Occipital lobe (tissue), 2 donors: Measurements from ENCODE around the gene PCDHGA1. TPM values are rescaled to one million over a fixed set of nuclear protein-coding genes. Genes with fewer than 3 reads are reported as not detected.

ENCODE experiments used
- DNase-seq: peaks from one replicate; lab custom pipeline; 2025; lab: John Stamatoyannopoulos, UW
- total RNA-seq: library from RNA; depleted of rRNA; stranded (reverse); fragments of >200 nt; gene quantifications from one replicate; pipeline ENCODE4 v1.2.3, GENCODE V29; 2014

Gene PCDHGA1
- total RNA-seq, 1 donor from 2014 or later: 4.8 TPM

DNA sequence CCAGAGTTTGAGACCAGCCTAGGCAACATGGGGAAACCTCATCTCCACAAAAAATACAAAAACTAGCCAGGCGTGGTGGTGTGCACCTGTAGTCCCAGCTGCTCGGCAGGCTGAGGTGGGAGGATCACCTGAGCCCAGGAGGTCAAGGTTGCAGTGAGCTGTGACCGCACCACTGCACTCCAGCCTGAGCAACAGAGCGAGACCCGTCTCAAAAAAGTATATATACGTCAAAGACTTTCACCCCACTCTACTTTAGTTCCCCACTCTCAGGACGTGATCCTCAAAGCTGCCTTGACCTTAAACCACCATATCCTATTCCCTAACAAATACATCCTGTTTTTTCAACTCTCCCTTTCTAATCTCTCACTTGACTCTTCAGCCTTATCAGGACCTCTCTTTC lies 199.6 kb downstream of the PCDHGA1 start:
- DNase-seq: no peak

DNA sequence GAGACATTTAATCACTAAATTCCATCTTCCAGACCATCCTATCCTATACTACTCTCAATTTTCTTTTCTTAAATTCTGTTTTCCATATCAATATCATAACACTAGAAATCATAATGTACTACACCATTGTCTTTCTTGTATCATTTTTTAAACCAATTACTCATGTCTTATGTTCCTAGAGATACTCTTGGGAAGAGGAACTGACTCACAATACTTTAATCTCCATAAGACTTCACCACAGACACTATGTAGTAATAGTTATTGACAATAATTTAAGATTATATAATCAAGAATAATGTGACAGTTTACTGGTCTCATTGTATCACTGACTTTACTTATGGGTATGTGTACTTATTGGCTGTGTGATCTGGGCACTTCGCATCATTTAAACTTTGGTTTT lies 202.4 kb downstream of the PCDHGA1 start:
- DNase-seq: no peak

DNA sequence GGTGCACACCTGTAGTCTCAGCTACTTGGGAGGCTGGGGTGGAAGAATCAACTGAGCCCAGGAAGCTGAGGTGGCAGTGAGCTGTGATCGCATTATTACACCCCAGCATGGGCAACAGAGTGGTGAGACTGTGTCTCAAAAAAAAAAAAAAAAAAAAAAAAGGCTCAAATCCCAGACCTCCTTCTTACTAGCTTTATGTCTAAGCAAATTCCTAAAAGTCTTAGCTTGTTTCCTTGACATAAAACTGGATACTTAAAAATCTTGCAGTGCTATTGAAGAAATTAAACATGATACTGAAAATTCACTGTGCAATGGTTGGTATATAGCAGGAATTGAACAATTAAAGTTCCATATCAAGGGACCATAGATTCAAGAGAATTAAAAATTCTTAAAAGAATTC lies 203.6 kb downstream of the PCDHGA1 start:
- DNase-seq: no peak

DNA sequence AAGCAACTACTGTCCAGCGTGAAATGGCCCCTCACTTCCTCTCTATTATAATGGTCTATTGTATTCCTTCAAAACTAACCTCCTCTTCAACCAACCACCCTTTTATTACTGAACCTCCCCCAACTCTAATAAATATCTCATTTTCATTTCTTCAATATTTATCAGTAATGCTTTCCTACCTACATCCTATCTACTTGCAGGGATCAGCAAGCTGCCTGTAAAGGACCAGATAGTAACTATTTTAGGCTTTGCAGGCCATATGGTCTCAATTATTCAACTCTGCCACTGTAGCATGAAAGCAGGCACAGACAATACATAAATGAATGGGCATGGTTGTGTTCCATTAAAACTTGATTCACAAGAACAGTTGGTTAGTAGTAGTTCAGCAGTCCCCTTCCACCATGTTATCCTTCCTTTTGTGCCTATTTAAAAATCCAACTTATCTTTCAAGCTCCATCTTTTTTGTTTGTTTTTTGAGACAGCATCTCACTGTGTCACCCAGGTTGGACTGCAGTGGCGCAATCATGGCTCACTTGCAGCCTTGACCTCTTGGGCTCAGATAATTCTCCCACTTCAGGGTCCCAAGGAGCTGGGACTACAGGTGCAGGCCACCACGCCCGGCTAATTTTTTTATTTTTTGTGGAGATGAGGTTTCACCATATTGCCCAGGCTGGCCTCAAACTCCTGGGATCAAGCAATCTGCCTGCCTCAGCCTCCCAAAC lies 204.3 kb downstream of the PCDHGA1 start:
- no peak for DNase-seq

DNA sequence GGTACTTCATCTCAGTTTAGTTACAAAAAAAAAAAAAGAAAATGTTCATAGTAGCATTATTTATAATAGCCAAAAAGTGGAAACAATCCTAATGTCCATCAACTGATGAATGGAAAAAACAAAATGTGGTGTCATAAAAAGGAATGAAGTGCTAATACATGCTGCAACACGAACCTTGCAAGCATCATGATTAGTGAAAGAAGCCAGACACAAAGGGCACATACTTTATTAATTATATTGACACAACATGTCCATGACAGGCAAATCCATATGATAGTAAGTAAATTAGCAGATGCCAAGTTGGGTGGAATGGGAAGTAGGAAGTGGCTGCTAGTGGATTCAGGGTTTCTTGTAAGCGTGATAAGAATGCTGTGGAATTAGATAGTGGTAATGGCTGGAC lies 212.7 kb downstream of the PCDHGA1 start:
- DNase-seq: no peak

DNA sequence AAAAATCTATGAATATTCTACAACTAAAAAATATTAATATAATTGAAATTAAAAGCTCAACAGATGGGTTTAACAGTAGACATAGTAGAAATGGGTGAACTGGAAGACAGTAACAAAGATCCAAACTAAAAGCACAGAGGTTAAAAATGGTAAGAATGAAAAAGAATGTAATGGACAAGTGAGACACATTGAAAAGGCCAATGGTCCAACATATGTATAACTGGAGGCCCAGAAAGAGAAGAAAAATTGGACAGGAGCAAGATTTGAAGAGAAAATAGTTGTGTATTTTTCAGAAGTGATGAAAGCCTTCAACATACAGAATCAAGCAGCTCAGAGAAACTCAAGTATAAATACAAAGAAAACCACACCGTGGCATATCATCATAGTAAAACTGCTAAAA lies 217.2 kb downstream of the PCDHGA1 start:
- DNase-seq: no peak

DNA sequence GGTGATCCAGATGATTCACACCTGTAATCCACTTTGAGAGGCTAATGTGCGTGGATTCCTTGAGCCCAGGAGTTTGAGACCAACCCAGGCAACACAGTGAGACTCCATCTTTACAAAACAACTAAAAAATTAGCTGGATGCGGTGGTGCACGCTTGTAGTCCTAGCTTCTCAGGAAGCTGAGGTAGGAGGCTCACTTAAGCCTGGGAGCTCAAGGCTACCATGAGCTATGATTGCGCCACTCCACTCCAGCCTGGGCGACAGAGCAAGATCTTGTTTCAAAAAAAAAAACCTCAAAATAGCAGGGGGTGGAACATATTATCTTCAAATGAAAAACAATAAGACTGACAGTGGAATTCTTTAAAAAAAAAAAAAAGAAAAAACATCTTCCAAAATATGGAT lies 217.6 kb downstream of the PCDHGA1 start:
- DNase-seq: no peak

DNA sequence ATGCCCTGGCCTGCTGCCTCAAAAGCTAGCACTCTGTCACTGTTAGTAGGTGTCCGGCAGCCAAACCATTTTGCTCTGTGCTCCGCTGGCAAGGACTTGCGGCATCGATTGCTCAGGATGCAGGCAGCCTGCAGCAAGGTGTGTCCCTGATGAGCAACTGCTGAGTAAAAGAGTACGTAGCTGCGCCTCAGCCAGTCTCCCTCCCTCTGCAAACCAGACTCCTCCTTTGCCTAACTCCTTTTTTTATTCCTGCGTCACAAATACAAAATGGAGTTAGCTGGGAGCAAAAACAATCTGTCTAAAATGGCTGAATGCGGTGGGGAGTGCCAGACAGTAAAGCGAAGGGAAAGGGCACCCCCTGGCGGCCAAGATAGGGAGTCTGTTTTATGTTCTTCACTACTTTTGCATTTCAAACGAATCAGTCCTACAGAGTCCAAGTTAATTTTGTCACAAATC lies 227.4 kb downstream of the PCDHGA1 start:
- DNase-seq: peak; percentile 88

DNA sequence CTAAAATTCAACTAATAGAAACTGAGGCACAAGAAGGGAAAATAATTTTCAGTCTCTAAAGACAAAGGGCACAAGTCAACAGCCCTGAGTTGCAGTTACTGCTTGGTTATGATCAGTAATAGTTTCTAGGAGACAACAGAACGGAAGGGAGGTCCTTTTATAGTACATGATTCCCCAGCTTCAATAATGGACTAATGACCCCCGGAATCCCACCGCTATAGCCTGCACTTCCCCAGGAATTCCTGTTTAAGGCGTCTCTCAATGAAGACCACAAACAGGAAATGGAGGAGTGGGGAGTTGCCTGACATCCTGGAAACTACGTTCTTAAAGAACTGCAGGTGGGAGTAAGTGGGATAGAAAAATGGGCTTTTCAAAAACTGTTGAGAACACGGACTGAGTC lies 227.8 kb downstream of the PCDHGA1 start:
- DNase-seq: no peak

DNA sequence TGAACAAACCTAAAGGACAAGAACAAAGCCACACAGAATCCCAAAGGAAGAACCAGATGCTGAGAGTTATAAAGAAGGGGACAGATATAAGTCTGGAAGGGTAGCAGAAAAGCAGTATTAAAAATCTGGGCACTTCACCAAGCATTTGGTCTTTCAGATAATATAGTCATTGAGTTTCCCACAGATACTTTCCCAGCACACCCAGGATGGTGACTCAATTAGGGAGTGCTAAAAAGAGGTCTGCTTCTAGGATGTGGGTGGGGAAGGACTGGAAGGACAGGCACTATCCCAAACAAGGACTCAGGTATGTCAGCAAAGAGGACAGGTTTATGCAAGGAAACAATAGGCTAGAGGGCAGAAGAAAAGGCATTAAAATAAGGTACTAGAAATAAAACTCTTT lies 229.1 kb downstream of the PCDHGA1 start:
- DNase-seq: peak; percentile 8

DNA sequence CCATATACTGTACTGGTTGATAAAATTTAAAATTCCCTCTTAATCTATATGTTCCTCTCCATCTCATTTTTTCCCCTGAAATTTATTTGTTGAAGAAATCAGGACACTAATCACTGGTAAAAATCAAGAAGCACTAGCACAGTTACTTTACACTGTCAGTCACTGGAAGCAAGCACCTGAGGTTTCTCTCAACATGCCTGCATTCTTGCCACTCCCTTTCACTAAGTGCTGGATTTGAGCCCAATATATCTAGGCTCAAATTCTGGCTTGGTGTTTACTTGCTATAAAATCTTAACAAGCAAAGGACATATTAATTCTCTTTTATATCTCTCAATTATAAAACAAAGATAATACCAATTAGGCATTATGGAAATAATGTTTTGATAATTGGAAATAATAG lies 229.8 kb downstream of the PCDHGA1 start:
- DNase-seq: no peak

DNA sequence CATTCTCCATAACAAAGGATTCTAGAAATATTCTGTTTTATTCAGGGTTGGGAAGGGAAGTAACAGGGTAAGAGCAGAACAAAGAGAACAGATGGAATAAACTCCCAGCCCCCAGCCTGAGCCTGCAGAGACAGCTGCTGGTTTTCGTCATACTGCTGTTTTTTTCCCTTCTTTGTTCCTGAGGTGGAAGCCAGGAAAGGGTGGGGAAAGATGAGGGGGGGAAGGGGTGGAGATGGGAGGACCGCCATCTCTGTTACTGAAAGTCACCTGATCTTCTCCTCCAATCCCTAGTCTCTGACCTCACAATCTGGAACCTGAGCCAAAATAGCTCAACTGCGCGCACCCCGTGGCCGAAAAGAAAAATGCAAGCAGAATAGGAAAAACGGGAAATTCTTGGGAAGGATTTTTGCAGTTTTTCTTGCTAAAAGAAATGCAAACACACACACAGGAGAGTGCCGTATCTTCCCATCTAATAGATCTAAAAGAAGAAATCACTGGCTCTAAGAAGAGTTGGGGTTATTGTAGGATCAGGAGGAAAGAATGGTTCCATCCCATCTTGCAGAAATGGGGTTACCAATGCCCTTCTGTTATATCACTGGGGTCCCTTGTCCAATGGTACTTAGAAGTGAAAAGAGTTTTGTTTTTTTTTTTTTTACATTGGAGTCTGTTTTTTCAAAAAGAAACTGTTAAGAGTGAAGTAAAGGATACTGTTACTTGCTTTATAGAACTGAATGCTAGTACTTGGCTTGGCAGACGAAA lies 230.6 kb downstream of the PCDHGA1 start:
- peak; percentile 77 for DNase-seq

Other genes starting within 250 kb of the PCDHGA1 start
- 14.2 TPM for gene PCDHB2, start 235.9 kb upstream of the PCDHGA1 start, total RNA-seq
- 10.3 TPM for gene PCDHB3, start 230.0 kb upstream of the PCDHGA1 start, total RNA-seq
- 4.7 TPM for gene PCDHB4, start 208.7 kb upstream of the PCDHGA1 start, total RNA-seq
- 9.7 TPM for gene PCDHB5, start 195.3 kb upstream of the PCDHGA1 start, total RNA-seq
- 3.1 TPM for gene PCDHB6, start 180.5 kb upstream of the PCDHGA1 start, total RNA-seq
- gene PCDHB7, start 157.9 kb upstream of the PCDHGA1 start, total RNA-seq: 13.4 TPM
- 8.6 TPM for gene PCDHB8, start 152.7 kb upstream of the PCDHGA1 start, total RNA-seq
- 4.5 TPM for gene PCDHB16, start 148.1 kb upstream of the PCDHGA1 start, total RNA-seq
- 6.1 TPM for gene PCDHB9, start 143.4 kb upstream of the PCDHGA1 start, total RNA-seq
- gene PCDHB10, start 138.2 kb upstream of the PCDHGA1 start, total RNA-seq: 13.1 TPM
- 10.5 TPM for gene PCDHB11, start 130.9 kb upstream of the PCDHGA1 start, total RNA-seq
- gene PCDHB12, start 121.8 kb upstream of the PCDHGA1 start, total RNA-seq: 14.8 TPM
- gene PCDHB13, start 116.6 kb upstream of the PCDHGA1 start, total RNA-seq: 9.2 TPM
- gene PCDHB14, start 107.2 kb upstream of the PCDHGA1 start, total RNA-seq: 13.4 TPM
- gene PCDHB15, start 85.1 kb upstream of the PCDHGA1 start, total RNA-seq: 22.1 TPM
- gene SLC25A2, start 26.5 kb upstream of the PCDHGA1 start, total RNA-seq: not detected
- gene TAF7, start 9.7 kb upstream of the PCDHGA1 start, total RNA-seq: 127 TPM
- 6.9 TPM for gene PCDHGA2, start 8.2 kb downstream of the PCDHGA1 start, total RNA-seq
- gene PCDHGA3, start 13.3 kb downstream of the PCDHGA1 start, total RNA-seq: 4.7 TPM
- 7.8 TPM for gene PCDHGB1, start 19.6 kb downstream of the PCDHGA1 start, total RNA-seq
- 8.4 TPM for gene PCDHGA4, start 24.5 kb downstream of the PCDHGA1 start, total RNA-seq
- 8.3 TPM for gene PCDHGB2, start 29.5 kb downstream of the PCDHGA1 start, total RNA-seq
- gene PCDHGA5, start 33.6 kb downstream of the PCDHGA1 start, total RNA-seq: 6.6 TPM
- gene PCDHGB3, start 39.7 kb downstream of the PCDHGA1 start, total RNA-seq: 12.3 TPM
- 12.3 TPM for gene PCDHGA6, start 43.4 kb downstream of the PCDHGA1 start, total RNA-seq
- 8.4 TPM for gene PCDHGA7, start 52.2 kb downstream of the PCDHGA1 start, total RNA-seq
- gene PCDHGB4, start 57.2 kb downstream of the PCDHGA1 start, total RNA-seq: 12.9 TPM
- gene PCDHGA8, start 62.1 kb downstream of the PCDHGA1 start, total RNA-seq: 8.0 TPM
- 18.1 TPM for gene PCDHGB5, start 67.4 kb downstream of the PCDHGA1 start, total RNA-seq
- 11.9 TPM for gene PCDHGA9, start 72.3 kb downstream of the PCDHGA1 start, total RNA-seq
- gene PCDHGB6, start 77.5 kb downstream of the PCDHGA1 start, total RNA-seq: 12.8 TPM
- gene PCDHGA10, start 82.5 kb downstream of the PCDHGA1 start, total RNA-seq: 12.0 TPM
- gene PCDHGB7, start 87.2 kb downstream of the PCDHGA1 start, total RNA-seq: 15.6 TPM
- gene PCDHGA11, start 90.5 kb downstream of the PCDHGA1 start, total RNA-seq: 16.4 TPM
- 6.9 TPM for gene PCDHGA12, start 100.0 kb downstream of the PCDHGA1 start, total RNA-seq
- gene PCDHGC3, start 145.5 kb downstream of the PCDHGA1 start, total RNA-seq: 35.6 TPM
- 91.2 TPM for gene PCDHGC4, start 154.5 kb downstream of the PCDHGA1 start, total RNA-seq
- 6.2 TPM for gene PCDHGC5, start 158.6 kb downstream of the PCDHGA1 start, total RNA-seq